Stimulated activated naive CD8-positive, alpha-beta T cell treated with anti-CD3 and anti-CD28 coated beads, Interleukin-15, Interleukin-2, amounts not matched to agents 100 U/mL and 50 U/mL, for 24 hours (primary cell): ENCODE measurements around the gene SEMA3A.

Experiments used
- ATAC-seq: fragments of 150-1000 bp; cut with Tn5 transposase; one replicate; pipeline ENCODE4 v1.10.0; 2021
- DNase-seq: peaks from one replicate; pipeline ENCODE4 v3.0.0; 2021

SEMA3A gene

DNA sequence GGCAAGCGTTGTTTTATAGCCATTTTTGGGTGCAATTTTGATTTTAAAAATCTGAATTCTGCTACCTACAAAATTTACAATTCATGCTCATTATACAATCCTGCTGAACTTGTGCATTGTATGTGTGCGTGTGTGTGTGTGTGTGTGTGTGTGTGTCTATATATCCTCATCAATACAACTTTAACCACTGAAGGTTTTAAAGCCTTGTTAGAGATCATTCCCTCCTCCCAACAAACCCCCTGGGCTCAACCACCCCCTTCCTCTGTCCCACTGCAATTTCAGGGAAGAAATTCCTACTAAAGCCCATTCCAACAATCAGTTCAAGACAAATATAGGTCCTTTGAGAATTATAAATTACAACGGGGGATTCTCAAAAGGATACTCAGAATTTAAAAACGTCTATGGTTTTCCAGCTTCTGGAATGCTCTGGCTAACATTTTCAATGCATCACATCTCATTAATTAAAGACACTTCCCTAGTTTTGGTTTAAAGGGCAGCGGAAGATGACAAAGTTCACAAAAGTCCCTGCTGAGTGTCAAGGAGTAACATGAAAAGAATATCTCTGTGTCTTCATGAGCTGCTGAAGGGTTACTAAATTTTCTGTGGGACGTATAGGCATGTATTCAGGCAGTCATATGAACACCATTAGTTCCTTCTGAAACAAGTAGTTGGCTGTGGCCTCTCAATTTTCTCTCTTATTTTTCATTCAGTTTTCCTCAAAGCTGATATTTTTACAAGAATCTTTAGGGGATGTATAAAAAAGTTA is 889 bp upstream of the SEMA3A start:
- DNase-seq, result no peak
- no peak for ATAC-seq

DNA sequence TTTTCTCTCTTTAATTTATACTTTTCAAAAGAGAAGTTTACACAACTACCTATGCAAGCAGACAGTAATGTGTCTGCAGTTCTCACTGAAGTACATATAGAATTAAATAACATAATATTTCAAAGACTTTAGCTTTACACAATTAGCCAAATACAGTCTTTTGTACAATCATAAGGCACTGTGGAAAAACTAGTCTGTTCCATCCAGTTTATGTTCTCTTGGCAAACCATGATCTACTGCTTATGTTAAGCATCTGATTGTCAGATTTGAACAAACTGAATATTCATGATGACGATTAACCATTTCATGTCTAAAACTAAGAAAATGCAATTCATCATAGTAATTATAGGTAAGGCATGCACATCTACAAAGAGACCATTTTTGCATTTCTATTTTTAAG is 842 bp downstream of the SEMA3A start:
- DNase-seq (no peak), ATAC-seq (no peak)

DNA sequence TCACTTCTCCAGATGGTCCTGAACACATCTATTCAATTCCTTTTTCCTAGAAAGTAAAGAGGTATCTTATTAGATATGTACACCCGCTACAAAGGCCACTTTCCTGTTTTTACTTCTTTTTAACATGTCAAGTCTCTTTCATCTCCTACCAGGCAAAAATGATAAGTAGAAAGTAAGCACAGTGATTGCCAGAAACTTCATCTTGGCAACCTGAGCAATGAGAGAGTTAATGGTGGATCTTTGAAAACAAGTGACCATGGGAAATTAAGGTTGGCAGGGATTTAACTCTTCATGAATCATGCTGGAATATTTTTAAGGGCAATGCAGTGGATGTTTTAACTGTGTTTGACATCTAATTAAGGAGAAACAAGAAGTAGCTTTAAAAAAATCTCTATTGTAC is 2.7 kb downstream of the SEMA3A start:
- ATAC-seq (no peak), DNase-seq (no peak)

DNA sequence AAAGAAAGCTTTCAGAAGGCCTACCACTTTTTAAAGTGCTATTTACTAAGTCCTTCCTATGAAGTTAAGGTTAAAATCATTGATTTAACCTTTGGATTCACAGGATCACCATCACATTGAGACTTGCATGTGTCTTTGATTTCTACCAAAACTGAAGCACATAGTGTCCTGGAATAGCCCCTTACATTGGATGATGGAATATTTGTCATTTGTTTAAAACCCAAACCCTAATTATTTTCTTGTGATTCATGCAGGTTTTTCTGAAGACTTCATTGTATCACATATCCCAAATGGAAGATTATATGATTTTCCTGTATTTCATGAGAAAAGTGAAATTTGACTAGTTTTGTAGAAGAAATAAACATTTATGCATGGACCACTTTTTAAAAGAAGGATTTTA is 3.3 kb downstream of the SEMA3A start:
- DNase-seq (no peak), ATAC-seq (no peak)

DNA sequence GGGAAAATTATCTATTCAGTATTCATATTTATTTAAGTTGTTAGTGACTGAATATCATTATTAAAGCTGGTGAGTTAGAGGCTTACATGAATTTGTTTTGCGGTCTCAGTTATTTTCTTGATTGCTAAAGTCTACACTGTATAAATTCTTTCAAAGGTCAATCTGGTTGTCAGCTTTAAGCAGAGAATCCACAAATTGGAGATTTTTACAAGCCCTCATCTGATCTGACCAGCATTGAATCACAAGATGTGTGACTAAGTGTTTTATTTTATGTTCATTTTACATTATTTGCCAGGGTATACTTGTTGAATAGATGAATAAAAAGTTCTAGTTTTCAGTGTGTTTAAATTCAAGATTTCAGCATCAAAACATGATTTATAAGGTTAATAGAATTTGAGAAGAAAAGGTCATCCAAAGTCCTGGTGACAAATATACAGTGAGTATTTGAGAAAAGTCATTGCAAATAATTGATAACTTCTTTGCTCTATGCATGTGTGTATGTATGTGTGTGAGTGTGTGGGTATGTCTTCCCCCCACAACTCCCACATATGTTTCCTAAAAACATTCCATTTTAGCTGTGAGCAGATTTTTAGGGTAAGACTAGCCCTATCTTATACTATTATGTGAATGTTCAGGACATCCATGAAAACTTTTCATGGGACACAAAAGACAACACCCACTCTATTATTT is 4.4 kb downstream of the SEMA3A start:
- no peak for ATAC-seq

DNA sequence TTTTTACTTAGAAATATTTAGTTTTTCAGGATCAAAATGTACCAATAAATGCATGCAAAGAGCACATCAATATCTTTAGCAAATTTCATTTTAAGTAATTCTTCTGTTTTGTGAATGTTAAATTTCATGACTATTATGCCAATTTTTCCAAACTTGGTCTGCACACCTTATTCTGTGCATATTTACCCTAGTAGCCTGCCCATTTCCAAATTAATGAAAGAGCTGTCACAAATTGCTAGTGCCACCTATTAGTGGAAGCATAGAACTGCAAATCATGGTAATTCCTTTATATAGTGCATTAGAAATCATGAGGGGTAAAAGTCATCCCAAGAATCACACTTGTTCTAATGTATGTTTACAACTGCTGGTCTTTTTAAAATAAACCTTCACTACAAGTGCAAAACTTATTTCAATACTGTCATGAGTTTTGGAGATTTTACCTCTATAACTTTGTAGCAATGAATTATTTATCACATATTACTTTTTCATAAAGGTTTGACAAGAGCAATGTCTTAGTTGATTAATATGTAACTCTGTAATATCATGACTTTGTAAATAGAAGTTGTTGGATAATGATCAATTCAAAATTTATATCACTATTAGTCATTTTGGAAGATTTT is 5.7 kb downstream of the SEMA3A start:
- DNase-seq (no peak), ATAC-seq (no peak)

More for the DNA sequence above, 4.4 kb downstream of the SEMA3A start:
- DNase-seq, result no peak

DNA sequence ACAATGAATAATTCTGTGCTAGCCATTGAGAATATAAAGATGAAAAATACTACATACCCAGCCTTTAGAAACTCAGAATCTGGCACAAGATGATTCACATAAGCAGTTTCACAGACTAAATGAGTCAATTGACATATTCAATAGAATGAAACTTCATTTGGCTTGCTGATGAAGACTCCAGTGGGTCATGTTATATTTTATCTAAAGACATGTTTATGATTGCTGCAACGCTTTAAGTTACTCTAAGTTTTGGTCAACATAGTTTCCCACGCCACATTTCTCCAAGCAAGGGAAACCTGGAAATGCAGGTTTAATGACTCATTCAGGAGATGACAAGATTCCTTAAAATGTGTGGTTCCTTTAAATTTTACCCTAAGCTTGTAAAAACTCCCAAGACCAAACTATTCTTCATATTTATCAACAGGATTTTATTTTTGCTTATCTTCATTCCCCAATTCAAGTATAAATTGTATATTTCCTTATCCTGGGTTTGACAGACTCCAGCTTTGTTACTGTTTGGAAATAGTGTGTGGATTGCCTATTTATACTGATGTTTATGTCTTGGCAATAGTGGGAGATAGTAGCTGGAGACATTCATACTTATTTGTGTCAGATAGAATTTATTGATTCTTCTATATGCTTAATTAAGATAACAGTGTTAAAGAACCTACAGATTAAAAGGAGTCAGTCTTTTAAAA is 6.6 kb downstream of the SEMA3A start:
- DNase-seq, result no peak
- peak; percentile 46 for ATAC-seq

DNA sequence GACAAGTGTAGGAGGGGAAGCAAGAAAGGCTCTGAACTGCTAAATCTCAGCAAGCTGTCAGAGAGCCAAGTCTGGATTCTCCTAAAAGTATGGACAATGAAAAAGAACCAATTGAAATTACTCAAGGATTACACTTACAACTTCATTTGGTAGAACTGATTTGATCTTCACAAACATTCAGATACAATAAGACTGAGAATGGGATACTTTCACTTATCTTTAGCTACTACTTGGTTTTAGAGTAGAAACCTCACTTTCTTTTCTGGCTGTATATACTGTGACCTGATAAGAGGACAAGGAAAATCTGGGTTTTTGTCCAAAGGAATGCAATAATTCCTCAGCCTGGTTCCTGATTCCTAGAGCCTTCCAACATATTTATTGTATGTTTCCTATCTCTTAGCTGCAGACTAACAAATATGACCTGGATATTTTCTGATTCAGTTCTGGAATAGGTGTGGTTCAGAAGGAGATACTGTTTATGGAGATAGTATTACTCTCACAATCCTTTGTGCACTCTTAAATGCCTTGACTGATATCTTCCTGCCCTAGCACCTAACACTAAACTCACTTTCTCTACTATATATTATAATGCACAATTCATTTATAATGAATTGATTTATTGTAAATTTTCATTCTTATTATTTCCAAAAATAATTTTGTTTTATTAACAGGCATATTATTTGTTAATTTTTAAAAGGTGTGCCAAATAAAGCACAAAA is 7.3 kb downstream of the SEMA3A start:
- DNase-seq (no peak), ATAC-seq (no peak)

DNA sequence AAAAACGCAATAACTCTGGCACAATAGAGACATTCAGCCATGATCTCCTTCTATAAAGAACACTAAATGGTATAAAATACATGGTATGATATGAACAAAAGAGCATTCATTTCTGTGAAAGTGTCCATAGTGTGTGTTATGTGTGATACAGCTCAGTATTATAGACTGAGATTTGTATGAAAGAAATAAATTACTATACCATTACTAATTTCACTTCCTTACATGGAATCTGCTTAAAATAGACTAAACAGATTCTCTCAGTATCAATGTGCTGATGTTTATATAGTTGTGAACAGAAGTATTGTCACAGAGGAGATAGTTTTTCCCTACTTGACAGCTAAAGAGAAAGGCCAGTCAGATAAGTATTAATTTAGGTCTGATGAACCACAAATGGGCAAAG is 10.8 kb downstream of the SEMA3A start:
- DNase-seq (no peak), ATAC-seq (no peak)

DNA sequence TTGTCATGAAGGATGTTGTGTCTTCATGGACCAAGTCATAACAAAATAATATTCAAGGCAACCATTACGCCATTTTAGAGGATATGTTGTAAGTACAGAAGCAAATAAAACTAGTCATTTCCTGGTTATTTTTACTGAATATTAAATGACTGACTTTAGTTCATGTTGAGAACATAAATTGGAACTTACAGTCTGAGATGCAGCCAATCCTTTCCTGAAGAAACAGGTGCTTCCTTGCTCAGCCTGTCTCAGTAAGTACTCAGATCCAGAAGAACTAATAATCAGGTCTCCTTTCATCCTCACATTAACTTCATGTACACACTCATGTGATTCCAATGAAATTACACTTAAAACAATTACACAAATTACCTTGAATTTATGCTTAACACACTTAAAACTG is 12.3 kb downstream of the SEMA3A start:
- no peak for DNase-seq
- ATAC-seq, result no peak

DNA sequence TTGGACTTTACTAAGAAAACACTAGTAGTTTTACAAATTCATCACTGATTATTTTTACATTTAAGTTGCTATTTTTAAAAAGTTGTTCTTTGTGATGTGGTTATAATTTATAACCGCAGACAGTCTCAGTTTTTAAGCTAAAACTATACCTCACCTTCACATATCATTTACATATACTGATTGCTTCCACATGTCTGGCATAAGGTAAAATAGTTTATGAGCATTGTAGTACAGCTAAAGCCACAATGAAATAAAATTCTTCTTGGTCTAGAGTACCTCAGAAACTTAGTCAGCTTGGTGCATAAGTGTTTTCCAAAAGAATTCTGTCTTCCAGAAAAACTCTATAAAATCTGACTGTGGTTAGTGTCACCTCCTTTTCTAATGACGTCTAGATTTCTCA is 13.0 kb downstream of the SEMA3A start:
- ATAC-seq (no peak), DNase-seq (no peak)

DNA sequence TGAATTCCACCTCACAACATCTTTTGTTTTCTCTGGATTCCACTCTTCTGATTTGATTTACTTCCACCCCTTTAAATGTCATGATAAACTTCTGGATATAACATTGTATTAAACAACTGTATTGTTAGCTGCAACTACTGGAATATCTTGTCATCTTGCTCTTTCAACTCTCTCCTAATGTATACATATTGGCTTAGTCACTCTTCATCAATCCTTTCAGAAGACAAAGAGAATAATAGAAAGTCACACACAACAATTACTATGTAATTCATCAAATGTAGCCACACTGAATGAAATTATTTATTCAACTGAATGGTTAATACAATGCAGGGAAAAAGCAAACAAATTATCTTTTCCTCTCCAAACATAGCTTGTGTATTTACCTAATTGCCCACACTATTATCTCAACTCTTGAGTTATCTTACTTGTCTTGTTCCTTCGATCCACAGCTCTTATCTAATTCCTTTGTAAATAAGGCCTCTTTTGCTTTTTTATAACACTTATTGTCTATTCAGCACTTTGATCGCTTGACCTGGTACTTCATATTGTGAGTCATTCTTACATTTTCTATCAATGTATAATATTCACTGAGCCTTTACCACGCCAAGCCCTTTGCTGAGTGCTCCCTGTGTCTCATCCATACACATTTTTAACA is 16.7 kb downstream of the SEMA3A start:
- no peak for DNase-seq
- no peak for ATAC-seq

DNA sequence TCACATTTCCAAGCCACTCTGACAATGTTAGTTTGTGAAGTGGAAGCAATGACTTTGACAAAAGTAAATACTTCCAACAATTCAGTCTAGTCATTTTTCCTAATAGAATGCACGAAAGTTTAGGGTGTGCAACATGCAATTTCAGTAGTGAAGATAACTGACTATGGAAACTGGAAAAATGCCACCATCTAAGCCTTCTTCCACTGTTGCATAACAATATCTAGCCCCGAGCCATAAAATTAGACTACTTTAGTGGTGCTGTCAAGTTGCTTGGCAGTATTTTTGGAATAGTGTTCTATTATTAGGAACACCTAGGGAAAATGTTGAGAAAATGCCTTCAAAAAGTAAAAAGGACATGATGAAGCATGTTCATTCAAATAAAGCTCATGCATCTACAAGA is 17.9 kb downstream of the SEMA3A start:
- DNase-seq (no peak), ATAC-seq (no peak)

DNA sequence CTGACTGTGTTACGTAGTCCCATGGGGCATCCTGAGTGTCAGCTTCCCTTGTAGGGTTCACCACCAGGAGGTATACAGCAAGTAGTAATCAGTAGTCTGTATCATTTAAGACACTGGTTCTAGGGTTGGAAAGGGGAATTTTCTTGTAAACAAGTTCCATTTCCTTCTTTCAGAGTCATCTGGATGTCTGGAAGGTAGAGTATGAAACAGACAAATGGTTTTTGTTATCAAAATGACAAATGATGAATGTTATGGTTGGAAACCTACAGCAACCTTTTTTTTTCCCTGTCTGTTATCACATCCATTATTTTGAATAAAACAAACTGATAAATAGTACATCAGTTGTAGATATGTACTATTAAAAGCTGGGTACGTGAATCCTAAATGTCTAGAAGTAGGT is 19.1 kb downstream of the SEMA3A start:
- DNase-seq (no peak), ATAC-seq (no peak)

DNA sequence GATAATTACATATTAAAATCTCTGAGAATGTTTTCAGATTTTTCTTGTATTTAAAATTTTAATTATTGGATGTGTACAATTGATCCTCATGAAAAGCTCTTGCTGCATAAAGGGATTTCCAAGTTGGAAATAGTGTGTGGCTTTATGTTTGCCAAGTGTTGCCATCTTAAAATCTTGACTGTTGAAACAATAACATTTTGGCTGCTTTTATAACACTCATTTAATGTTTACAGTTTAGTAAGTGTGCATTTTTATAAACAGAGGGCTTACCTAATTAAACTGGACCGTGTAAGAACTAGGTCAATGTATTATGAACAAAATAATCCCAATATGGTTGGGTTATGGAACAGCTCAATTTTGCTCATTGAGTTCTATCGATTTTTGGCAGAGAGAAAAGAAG is 23.9 kb downstream of the SEMA3A start:
- no peak for DNase-seq
- no peak for ATAC-seq

DNA sequence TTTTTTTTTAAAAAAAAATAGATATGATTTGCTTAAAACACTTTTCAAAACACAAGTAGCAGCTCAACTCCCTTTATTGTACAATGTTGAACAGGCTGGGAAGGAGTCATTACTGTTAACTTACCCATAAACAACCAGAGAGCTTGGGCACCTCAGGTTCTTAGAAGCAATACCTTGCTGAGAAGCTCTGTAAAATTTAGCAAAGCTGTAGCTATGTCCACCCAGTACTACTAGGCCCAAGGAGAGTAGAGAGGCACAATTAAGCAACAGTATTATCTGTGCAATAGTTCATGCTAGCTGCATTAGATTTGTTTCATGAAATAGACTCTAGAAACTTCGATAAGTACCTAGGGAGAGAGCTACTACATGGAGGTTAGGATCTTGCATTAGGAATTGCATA is 32.0 kb downstream of the SEMA3A start:
- ATAC-seq (no peak), DNase-seq (no peak)

DNA sequence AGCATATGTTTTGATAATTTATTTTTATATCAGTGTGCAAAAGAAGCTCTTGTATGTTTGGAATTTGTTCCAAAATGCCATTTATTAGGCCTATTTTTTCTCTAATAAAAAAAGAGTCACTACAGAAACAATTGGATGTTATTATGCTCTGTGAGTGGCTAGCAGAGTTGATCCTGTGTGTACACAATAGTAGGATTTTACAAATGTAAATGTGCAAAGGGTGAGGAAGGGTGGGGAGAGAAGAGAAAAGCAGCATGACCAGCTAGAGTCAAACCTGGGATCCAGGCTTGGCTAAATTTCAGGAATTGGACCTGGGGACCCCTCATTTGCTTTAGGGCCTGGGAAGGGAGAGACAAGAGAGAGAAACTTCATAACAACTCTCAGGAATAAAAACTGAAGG is 32.5 kb downstream of the SEMA3A start:
- ATAC-seq (no peak), DNase-seq (no peak)

DNA sequence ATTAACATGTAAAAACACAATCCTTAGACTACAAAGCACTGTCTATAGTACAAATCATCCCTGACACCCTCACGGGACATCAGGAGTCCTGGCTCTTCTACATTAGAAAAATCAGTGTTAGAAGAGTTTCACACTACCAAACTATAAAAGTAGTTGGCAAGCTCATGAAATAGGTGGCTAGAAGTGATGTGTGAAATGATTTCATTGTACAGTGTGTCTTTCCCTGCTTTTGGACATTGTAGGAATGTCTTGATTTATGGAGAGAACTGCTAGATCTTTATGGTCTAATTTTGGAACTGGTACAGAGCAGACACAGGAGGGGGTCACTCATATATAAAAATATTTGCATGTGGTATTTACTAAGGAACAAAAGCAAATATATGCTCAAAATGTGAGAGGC is 33.2 kb downstream of the SEMA3A start:
- DNase-seq (no peak), ATAC-seq (no peak)

DNA sequence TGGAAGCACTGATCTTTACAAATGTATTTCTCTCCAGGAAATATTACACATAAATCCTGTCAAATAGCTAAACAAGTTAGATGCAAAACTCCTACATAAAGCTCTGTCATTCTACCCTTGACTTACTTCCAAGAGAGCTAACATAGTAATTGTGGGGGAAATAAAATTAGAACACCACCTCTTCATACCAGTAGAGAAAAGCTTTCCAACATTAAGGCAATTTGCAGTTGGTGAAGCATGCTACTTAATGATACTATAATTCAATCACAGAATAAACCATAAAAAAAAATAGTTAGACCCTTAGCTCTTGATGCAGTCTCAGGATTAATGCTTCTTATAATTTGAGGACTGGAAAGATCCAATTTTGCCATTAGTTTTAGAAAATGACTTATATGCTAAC is 35.2 kb downstream of the SEMA3A start:
- DNase-seq, result no peak
- ATAC-seq, result no peak

DNA sequence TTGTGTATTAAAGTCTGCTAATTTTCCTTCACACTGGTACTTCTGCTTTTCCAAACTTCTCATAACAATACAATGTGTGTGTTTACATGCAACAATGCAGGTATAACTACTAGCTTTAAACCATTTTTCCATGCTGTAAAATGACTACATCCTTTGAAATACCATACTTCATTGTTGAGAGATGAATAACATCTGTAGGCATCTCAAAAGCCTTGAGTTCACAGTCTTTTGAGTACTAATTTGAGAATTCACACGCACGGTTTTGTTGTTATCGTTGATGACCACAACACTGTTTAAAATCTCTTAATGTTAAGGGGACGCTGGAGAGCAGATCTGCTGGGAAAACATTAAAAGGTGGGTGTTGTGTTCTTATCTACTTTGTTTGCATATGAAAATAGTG is 37.4 kb downstream of the SEMA3A start:
- ATAC-seq (no peak), DNase-seq (no peak)

DNA sequence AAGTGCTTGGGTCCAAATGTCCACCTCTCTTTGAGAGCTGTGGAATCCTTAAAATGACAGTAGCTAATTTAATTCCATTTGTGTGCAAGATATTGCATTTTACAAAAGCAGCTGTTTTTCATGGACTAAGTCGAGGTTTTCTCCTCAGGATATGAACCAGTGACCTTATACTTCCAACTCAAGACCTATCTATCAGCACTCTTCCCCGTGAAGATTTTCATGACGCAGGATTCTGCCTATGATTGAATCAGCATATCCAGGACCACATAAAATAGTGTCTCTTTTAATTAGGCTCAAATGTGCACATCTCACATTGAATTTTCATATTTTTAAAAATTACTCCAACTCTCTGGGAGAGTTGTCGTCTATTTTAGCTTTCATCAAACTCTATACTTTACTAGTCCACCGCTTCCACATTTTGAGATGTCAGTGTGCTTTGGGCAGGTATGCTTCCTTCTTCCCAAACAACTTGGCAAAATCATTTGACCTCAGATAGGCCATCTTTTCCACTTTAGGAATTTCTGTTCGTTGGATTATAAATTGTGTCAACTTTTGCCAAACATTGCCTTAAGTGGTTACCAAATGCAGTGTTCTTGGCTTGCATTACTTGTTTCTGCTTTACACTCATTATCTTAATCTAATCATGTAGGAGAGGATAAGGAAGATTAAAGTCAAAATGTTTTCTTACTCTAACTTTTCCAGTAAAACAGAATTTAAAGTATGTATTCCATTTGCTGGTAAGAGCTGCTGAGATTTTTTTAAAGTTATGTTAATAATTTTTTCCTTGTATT is 39.4 kb downstream of the SEMA3A start:
- ATAC-seq, result no peak
- no peak for DNase-seq
